Measurements from ENCODE around the gene WDR7.

The WDR7 gene

GRCh38 chr18:57077005-57077765 is 426.0 kb downstream of the WDR7 start:
- TF ChIP-seq CTCF (IDR thresholded peaks at IDR 0.05; ENCODE audit: low read length, missing control alignments), result no peak
- H3K4me3 ChIP-seq (replicated peaks; ENCODE audit: low read depth, low read length), result no peak overlapping the region
- DNase-seq (ENCODE audit: low read depth), result no peak

- DNase-seq (ENCODE audit: low read depth), result no peak
- TF ChIP-seq CTCF (IDR thresholded peaks at IDR 0.05; ENCODE audit: low read length, missing control alignments), result no peak
- no peak overlapping the region for H3K4me3 ChIP-seq (replicated peaks; ENCODE audit: low read depth, low read length)
Measured at GRCh38 chr18:57077786-57078552, 426.8 kb downstream of the WDR7 start.

- no peak for TF ChIP-seq CTCF (IDR thresholded peaks at IDR 0.05; ENCODE audit: low read length, missing control alignments)
- no peak for DNase-seq (ENCODE audit: low read depth)
- no peak overlapping the region for H3K4me3 ChIP-seq (replicated peaks; ENCODE audit: low read depth, low read length)
Measured at GRCh38 chr18:57078614-57079013, 427.5 kb downstream of the WDR7 start.

GRCh38 chr18:57080479-57080878 is 429.3 kb downstream of the WDR7 start:
- TF ChIP-seq CTCF (IDR thresholded peaks at IDR 0.05; ENCODE audit: low read length, missing control alignments), result no peak
- no peak overlapping the region for H3K4me3 ChIP-seq (replicated peaks; ENCODE audit: low read depth, low read length)
- no peak for DNase-seq (ENCODE audit: low read depth)

GRCh38 chr18:57081899-57082298 is 430.7 kb downstream of the WDR7 start:
- no peak overlapping the region for H3K4me3 ChIP-seq (replicated peaks; ENCODE audit: low read depth, low read length)
- no peak for TF ChIP-seq CTCF (IDR thresholded peaks at IDR 0.05; ENCODE audit: low read length, missing control alignments)
- DNase-seq (ENCODE audit: low read depth), result no peak

- no peak overlapping the region for H3K4me3 ChIP-seq (replicated peaks; ENCODE audit: low read depth, low read length)
- no peak for TF ChIP-seq CTCF (IDR thresholded peaks at IDR 0.05; ENCODE audit: low read length, missing control alignments)
- DNase-seq (ENCODE audit: low read depth), result no peak
Measured at GRCh38 chr18:57083485-57083884, 432.3 kb downstream of the WDR7 start.

Data from fibroblast of pulmonary artery (primary cell).